ENCODE data around the gene USP13. TPM values are rescaled to one million over a fixed set of nuclear protein-coding genes. Genes with fewer than 3 reads are reported as not detected.

Gene USP13
- total and polyA plus RNA-seq, 2 of the 13 experiments (the other 11 are each of a cell fraction or from before 2014, with no cell fraction given) = 15.9 to 36.7 TPM

DNA sequence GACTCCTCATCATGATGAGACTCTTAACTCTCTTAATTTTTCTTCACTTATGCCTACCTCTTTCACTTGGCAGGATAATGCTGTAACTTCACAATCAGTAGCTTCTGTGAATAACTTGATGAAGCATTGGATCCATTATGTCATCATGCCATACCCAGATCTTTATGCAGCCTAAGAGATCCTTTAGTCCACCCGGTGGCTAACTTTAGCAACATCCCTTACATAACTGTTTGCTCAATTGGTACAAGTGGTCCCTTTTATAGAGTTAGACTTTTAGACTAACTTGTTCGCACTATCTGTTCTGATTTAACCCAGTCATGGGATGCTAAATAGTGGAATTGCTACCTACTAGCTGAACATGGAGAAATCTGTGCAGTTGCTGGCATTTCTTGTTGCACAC is 184.5 kb downstream of the USP13 start:
- H2AFZ ChIP-seq (ENCODE audit: low read length) = no peak overlapping the region
- POLR2A ChIA-PET = no interaction called here
- no TSS peak for BruUV-seq (replicated peaks)
- 14% methylated on average over 2 of the region's 2 CpGs for WGBS (ENCODE audit: low lambda C conversion rate)
- DNase-seq (ENCODE audit: low spot score) (no peak), FAIRE-seq (no peak), ATAC-seq (no peak)
- H3K36me3 ChIP-seq (replicated peaks in 1 of 2; ENCODE audit: control insufficient read depth in 1 of 2, insufficient read depth in 2 of 2, low read length in 2 of 2) = no peaks in the 10 kb centered on the region
- CTCF ChIA-PET (ENCODE audit: low intra/inter-chr PET ratio, low total read pairs) = no interaction called here
- no peak overlapping the region for H3K4me3 ChIP-seq (replicated peaks in 1 of 3; ENCODE audit: insufficient read depth in 1 of 3, low read depth in 2 of 3, low read length in 3 of 3)
- no peak overlapping the region for H3K27ac ChIP-seq (ENCODE audit: extremely low read length, insufficient read depth, low read length)
- intact Hi-C loops (cut with micrococcal nuclease; ENCODE audit: unreplicated experiment) = no loop called here
- no peaks in the 10 kb centered on the region for H3K9me3 ChIP-seq (ENCODE audit: low read length)
- no peaks in the 10 kb centered on the region for H3K4me1 ChIP-seq (ENCODE audit: insufficient read depth, low read length)
- H3K9ac ChIP-seq (ENCODE audit: insufficient read depth, low read depth, low read length) = no peak overlapping the region
- no peak overlapping the region for H3K4me2 ChIP-seq (ENCODE audit: low read depth, low read length)
- no peaks in the 10 kb centered on the region for H4K20me1 ChIP-seq (ENCODE audit: insufficient read depth, low read length)
- in situ Hi-C loops (cut with HindIII; ENCODE audit: extremely low pct_ligation_motif_present, low pct_unique_long_range_greater_than_20kb) = no loop called here
- no peaks in the 10 kb centered on the region for H3K79me2 ChIP-seq (ENCODE audit: insufficient read depth, low read length)
- H3K27me3 ChIP-seq (ENCODE audit: control insufficient read depth in 1 of 2, insufficient read depth in 2 of 2, low read length in 2 of 2) = no peaks in the 10 kb centered on the region; a peak in 1 of 5 replicates
- no peak for TF ChIP-seq HOMEZ (CRISPR knock-in tag; IDR thresholded peaks at IDR 0.05; ENCODE audit: low read depth)
- no peak for TF ChIP-seq RFXANK (CRISPR knock-in tag; IDR thresholded peaks at IDR 0.05)
- TF ChIP-seq SMAD3 (CRISPR knock-in tag; IDR thresholded peaks at IDR 0.05) = no peak
- TF ChIP-seq ZNF33A (CRISPR knock-in tag; IDR thresholded peaks at IDR 0.05; ENCODE audit: borderline replicate concordance) = no peak
- no peak for TF ChIP-seq SMAD1 (CRISPR knock-in tag; IDR thresholded peaks at IDR 0.05; ENCODE audit: borderline replicate concordance, low read depth)
- no peak for TF ChIP-seq MAF1 (CRISPR knock-in tag; IDR thresholded peaks at IDR 0.05; ENCODE audit: borderline replicate concordance)
- no peak for TF ChIP-seq TRIM22 (IDR thresholded peaks at IDR 0.05)
- TF ChIP-seq ZNF101 (CRISPR knock-in tag; IDR thresholded peaks at IDR 0.05; ENCODE audit: borderline replicate concordance, low read depth) = no peak
- no peak for TF ChIP-seq JUND (CRISPR knock-in tag; IDR thresholded peaks at IDR 0.05)
- no peak for TF ChIP-seq ZHX1 (CRISPR knock-in tag; IDR thresholded peaks at IDR 0.05; ENCODE audit: low read depth)
- no peak for TF ChIP-seq SRSF1 (optimal IDR thresholded peaks at IDR 0.05; ENCODE audit: low read depth, low read length)
- TF ChIP-seq ZNF550 (CRISPR knock-in tag; IDR thresholded peaks at IDR 0.05; ENCODE audit: borderline replicate concordance) = no peak
- TF ChIP-seq ZNF572 (CRISPR knock-in tag; IDR thresholded peaks at IDR 0.05) = no peak

All from HepG2 (cell line).